PC-9 (cell line): Measurements from ENCODE around the gene CCDC85A.

Experiments used
- CTCF ChIP-seq: fragments of 200-600 bp; sonication (generic); conservative IDR thresholded peaks from 2 replicates; pipeline ENCODE4 v1.6.1; 2017; ENCODE audit warnings: mixed run types, antibody characterized with exemption, mild to moderate bottlenecking, moderate library complexity
- EZH2 ChIP-seq: fragments of 200-600 bp; sonication (generic); IDR thresholded peaks from 2 replicates; pipeline ENCODE4 v1.8.0; 2017; ENCODE audit warnings: antibody characterized with exemption, low read depth

GRCh38 chr2:56337342-56337741 is 153.6 kb downstream of the CCDC85A start:
- no peak for TF ChIP-seq CTCF
- no peak for TF ChIP-seq EZH2
